Activated T-cell treated with anti-CD3 and anti-CD28 coated beads for 24 hours (primary cell): Measurements from ENCODE around the gene GPR161.

Source experiments
- DNase-seq: peaks from one replicate; pipeline ENCODE4 v3.0.0-alpha.2; 2020; ENCODE audit warnings: low read depth

The GPR161 gene

GRCh38 chr1:168105846-168106245, 30.9 kb downstream of the GPR161 start:
- DNase-seq: no peak

- DNase-seq: no peak
Observed at GRCh38 chr1:168104535-168104934, 32.2 kb downstream of the GPR161 start.

- no peak for DNase-seq
Observed at GRCh38 chr1:168102487-168102886, 34.2 kb downstream of the GPR161 start.

DNA sequence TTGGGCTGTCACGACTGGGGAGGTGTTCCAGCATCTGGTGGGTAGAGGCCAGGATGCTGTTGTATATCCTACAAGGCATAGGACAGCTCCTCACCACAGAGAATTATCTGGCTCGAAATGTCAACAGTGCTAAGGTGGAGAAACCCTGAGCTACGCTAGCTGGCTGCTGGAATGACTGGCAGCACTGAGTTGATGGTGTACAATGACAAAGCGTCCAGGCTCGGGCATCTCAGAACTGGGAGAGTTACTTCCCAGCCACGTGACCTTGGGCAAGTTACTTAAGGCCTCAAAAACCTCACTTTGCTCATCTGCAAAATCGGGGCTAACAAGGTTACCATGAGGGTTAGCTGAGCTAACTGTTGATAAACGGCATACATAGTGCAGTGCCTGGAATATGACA, 35.4 kb downstream of the GPR161 start:
- no peak for DNase-seq

GRCh38 chr1:168100315-168101002, 36.3 kb downstream of the GPR161 start:
- no peak for DNase-seq

GRCh38 chr1:168099337-168099801, 37.4 kb downstream of the GPR161 start:
- DNase-seq: no peak

DNA sequence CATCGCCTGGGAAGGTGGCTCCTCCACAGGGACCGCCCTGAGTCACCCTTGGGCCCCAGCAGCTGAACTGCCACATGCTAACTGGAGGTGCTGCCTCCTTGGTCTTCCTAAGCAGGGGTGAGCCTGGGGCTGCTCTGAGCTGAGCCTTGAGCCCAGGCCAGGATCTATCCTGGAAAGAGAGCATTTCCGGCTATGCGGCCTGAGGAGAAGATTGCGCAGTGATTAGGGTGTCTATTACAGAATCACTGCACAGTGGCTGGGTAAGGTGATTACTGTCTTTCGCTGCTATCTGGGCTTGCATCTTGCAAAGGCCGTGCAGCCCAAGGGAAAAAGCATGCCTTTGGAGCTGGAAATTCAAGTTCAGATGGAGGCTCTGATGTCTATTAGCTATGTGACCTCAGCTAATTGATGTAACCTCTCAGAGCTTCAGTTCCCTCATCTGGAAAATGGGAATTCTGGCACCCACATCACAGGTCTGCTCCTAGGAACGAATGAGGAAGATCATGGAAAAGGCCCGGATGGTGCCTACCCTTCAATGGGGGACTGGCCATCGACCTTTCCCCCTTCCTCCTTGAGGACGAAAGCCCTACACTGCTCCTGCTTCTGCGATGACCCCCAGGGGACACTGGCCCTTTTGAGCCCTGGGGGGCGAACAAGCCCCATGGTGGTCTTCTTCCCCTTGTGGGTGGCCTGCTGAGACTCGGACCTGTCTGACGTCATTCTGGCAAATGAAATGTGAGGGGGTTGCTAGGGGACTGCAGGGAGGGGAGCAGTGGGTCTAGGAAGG, 38.0 kb downstream of the GPR161 start:
- DNase-seq: no peak

- no peak for DNase-seq
Observed at GRCh38 chr1:168097921-168098528, 38.7 kb downstream of the GPR161 start.

GRCh38 chr1:168096296-168097165, 40.2 kb downstream of the GPR161 start:
- DNase-seq: no peak

DNA sequence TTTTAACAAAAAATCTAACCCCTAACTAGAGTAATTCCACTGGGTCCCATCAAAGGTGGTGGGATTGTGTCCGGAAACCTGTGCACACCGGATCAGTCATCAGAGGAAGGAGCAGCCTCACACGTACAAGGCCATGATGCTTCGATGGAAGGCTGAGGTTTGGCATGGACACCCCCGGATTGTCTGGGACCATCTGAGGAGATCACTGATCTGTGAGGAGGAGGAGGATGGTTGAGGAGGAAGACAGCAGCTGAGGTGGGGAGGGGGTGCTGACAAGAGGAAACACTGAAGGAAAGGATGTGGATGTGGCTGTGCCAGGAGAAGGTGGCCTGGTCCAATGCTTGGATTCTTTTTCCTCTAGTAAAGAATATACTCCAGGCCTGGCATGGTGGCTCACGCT, 41.3 kb downstream of the GPR161 start:
- no peak for DNase-seq

GRCh38 chr1:168093616-168094015, 43.1 kb downstream of the GPR161 start:
- no peak for DNase-seq

- no peak for DNase-seq
Observed at GRCh38 chr1:168092566-168093355, 44.0 kb downstream of the GPR161 start.

DNA sequence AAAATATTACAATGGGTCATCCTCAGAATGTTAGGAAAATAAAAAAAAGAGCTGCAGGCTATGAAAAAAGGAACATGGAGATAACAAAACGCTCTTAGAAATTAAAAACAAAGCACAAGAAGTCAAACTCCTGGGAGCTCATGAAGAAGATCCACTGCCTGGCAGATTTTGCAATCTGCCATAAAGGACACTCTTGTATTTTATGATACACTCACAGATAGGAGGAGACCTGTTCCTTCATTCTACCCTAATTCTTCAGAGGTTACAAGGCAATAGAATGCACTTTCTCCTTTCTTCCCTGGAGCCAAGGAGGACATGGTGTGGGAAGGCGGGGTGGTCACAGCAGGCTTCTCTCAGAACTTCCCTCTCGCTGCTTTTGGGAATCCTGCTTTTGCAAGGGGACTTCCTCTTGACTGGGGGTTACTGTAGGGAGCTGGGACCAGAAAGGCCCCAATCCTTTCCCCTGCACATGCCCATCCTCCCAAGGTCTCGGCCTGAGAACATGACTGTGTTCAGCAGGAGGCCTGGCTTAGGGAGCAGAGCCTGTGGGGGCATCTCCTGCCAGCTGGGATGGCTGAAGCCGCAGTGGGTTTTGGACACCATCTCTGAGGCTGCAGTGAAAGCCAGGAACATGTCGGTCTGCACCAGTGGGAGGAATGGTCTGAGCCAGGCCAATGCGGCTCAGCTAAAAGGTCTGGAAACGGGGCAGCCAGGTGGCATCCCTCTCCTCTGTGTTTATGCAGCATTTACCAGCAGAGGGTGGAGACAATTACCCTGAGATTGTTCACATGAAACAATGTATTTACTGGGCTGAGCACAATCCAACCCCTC, 44.8 kb downstream of the GPR161 start:
- no peak for DNase-seq

GRCh38 chr1:168091063-168091462, 45.7 kb downstream of the GPR161 start:
- DNase-seq: no peak

DNA sequence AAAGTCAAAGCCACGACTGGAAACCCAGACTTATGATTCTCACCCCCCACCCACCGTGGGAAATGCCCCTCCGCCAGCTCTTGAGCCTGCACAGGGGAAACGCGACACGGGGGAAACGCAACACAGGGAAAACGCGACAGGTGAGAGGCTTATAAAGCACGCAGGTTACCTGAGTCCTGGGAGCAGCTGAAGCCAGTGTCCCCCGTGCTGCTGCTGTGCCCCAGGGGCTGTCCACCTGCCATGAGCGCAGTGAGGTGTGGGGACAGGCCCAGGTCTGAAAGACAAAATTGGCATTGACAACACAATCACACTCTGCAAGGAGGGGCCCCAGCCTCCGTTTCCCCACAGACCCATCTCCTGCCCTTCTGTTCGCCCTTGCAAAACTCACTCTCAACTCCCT, 46.3 kb downstream of the GPR161 start:
- DNase-seq: no peak

DNA sequence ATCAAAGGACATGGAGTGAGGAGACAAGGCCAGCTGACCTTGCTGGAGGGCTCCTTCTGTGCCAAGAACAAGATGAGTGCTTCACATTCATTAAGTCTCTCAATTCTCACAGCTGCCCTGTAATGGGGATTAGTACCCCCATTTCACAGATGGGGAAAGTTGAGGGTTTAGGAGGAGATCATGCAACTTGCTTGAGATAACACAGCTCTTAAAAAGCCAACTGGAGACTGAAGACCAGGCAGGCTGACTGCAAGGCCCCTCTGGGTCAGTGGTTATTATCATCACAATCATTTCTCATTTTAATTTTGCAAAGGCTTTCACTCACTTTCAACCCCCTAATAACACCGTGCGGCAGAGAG, 46.8 kb downstream of the GPR161 start:
- DNase-seq: no peak

GRCh38 chr1:168089326-168089978, 47.3 kb downstream of the GPR161 start:
- no peak for DNase-seq

- no peak for DNase-seq
Observed at GRCh38 chr1:168088511-168089325, 48.0 kb downstream of the GPR161 start.

- DNase-seq: no peak
Observed at GRCh38 chr1:168087696-168088095, 49.0 kb downstream of the GPR161 start.
